ENCODE measurements around the gene NQO2. TPM values are rescaled to one million over a fixed set of nuclear protein-coding genes. Genes with fewer than 3 reads are reported as not detected.
"Not testable (repeated sequence)": the region's sequence is repeated elsewhere in the genome, so short reads cannot be mapped to it uniquely, and the experiment has no call there.

Gene NQO2
- total and polyA plus RNA-seq, 3 donors from 2014 or later = 9.5 to 35.6 (median 16.8) TPM

DNA sequence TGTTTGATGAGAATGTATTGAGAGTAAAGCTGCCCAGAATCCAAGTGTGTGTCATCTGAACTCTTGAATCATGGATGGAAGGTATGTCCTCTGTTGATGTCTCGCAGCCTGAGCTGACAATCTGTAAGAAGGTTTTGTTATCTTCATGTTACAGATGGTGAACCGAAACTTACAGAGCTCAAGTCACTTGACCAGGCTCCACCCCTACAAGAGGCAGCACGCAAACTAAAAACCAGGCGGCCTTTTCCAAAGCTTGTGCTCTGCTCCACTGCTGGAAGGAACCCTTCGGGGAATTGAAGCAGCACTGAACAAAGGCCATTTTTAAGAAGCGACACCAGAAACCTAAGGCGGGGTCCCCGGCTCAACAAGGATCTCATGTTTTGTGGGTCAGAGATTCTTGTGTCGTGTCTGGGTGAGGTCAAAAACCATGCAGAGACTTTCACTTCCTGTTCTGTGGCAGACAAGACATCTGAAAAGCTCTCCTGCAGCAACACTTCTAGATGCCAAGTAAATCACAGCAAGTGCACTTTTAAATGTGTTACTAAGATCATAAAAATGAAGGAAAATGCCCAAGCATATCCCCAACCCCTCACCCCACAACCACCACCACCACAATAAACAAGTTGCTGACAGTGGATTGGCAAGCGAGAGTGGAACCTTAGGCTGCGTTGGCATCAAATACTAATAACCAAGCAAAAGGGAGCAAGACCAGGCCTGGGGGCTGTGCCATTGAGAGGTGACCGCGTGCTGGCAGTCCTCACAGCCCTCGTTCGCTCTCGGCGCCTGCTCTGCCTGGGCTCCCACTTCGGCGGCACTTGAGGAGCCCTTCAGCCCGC is 27.3 kb downstream of the NQO2 start:
- Histone ChIP-seq H3K4me1 (peaks cover 17% of the 10 kb centered on the region), H3K9me3 (no peaks in the 10 kb centered on the region), H3K4me3 (peak overlapping the region in 1 of 2 donors; percentile 32), H3K27me3 (no peaks in the 10 kb centered on the region), H3K36me3 (ENCODE audit: low read depth, missing control alignments) (no peaks in the 10 kb centered on the region), H3K27ac (no peak overlapping the region)
- WGBS, 2 donors = 77 to 83% methylated on average over 11 to 19 of the region's 20 CpGs
- DNase-seq = no peak
- TF ChIP-seq POLR2A (IDR thresholded peaks at IDR 0.05) = no peak
- TF ChIP-seq, protein P1, sequence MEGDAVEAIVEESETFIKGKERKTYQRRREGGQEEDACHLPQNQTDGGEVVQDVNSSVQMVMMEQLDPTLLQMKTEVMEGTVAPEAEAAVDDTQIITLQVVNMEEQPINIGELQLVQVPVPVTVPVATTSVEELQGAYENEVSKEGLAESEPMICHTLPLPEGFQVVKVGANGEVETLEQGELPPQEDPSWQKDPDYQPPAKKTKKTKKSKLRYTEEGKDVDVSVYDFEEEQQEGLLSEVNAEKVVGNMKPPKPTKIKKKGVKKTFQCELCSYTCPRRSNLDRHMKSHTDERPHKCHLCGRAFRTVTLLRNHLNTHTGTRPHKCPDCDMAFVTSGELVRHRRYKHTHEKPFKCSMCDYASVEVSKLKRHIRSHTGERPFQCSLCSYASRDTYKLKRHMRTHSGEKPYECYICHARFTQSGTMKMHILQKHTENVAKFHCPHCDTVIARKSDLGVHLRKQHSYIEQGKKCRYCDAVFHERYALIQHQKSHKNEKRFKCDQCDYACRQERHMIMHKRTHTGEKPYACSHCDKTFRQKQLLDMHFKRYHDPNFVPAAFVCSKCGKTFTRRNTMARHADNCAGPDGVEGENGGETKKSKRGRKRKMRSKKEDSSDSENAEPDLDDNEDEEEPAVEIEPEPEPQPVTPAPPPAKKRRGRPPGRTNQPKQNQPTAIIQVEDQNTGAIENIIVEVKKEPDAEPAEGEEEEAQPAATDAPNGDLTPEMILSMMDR (IDR thresholded peaks at IDR 0.05) = no peak
- intact Hi-C loops (cut with DNase I; ENCODE audit: low total_unique reads) = no loop called here

DNA sequence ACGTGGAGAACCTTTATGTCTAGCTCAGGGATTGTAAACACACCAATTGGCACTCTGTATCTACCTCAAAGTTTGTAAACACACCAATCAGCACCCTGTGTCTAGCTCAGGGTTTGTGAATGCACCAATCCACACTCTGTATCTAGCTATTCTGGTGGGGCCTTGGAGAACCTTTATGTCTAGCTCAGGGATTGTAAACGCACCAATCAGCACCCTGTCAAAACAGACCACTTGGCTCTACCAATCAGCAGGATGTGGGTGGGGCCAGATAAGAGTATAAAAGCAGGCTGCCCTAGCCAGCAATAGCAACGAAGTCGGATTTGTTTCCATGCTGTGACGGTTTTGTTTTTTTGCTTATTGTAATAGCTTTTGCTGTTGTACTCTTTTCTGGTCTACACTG is 28.5 kb downstream of the NQO2 start:
- intact Hi-C loops (cut with DNase I; ENCODE audit: low total_unique reads) = not testable (repeated sequence)
- 58% methylated on average over 4 to 5 of the region's 5 CpGs for WGBS, 2 donors

DNA sequence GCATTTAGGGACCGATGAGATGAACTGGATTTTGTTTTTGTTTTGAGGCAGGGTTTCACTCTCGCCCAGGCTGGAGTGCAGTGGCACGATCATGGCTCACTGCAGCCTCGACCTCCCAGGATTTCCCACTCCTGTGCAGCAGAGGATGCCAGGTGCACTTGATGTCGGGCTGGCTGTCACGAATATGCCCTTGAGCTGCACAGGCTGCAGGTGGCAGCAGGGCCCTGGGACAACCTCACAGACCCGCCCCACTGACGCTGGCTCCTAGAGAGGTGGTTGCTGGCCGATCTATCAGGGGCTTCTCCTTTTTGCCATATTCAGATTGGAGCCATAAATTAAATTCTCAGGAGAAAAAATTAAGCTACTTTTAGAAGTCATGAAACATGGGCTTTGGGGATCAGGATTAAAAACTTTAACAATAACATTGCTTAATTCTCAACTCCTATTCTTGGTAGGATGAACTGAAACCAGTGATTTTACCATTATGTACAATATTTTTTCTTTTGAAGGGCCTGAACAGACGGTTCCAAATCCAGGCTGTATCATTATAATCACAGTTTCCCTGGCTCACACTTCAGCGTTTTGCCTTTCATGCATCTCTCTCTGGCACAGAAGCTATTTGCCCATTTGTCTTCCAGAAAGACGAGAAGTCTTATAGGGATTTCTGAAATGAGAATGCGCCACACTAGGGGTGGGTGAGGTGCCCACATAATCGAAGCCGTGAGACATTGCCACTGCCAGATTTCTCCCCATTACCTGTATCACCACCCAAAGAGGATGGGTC is 32.4 kb downstream of the NQO2 start:
- Histone ChIP-seq H3K4me3 (no peak overlapping the region), H3K9me3 (no peaks in the 10 kb centered on the region), H3K36me3 (ENCODE audit: low read depth, missing control alignments) (no peaks in the 10 kb centered on the region), H3K27me3 (no peaks in the 10 kb centered on the region), H3K27ac (no peak overlapping the region), H3K4me1 (no peaks in the 10 kb centered on the region)
- DNase-seq = no peak
- 80 to 82% methylated on average over 12 to 15 of the region's 15 CpGs for WGBS, 2 donors
- intact Hi-C loops (cut with DNase I; ENCODE audit: low total_unique reads) = no loop called here
- TF ChIP-seq, protein P1 (IDR thresholded peaks at IDR 0.05) = no peak
- no peak for TF ChIP-seq POLR2A (IDR thresholded peaks at IDR 0.05)

More for the DNA sequence above, 28.5 kb downstream of the NQO2 start:
- DNase-seq = peak; percentile 66
- H3K36me3 ChIP-seq (ENCODE audit: low read depth, missing control alignments); H3K4me3 ChIP-seq; H3K27me3 ChIP-seq; H3K9me3 ChIP-seq; H3K27ac ChIP-seq: not testable (repeated sequence)
- peak; percentile 8 for TF ChIP-seq POLR2A (IDR thresholded peaks at IDR 0.05)
- H3K4me1 ChIP-seq = peaks cover 11% of the 10 kb centered on the region

DNA sequence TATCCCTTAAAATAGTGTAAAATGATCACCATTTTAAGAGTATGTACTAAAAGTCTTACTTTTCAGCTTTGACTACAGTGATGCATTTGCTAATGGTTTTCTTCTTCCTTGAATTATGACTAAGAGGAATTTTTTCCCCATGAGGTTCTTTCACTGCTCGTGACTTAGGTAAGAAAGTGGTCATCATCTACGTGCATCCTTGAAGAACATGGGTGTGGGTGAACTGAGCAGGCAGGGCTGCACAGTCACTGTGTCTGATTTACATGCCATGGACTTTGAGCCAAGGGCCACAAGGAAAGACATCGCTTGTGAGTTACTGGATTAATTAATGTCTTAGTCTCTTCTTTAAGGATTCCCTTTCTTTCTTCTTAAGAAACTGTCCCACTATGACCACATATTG is 33.3 kb downstream of the NQO2 start:
- DNase-seq = no peak
- 92 to 98% methylated on average over 3 of the region's 3 CpGs for WGBS, 2 donors
- intact Hi-C loops (cut with DNase I; ENCODE audit: low total_unique reads) = no loop called here
- Histone ChIP-seq H3K4me3 (no peak overlapping the region), H3K36me3 (ENCODE audit: low read depth, missing control alignments) (no peaks in the 10 kb centered on the region), H3K27me3 (no peaks in the 10 kb centered on the region), H3K27ac (no peak overlapping the region), H3K4me1 (no peaks in the 10 kb centered on the region), H3K9me3 (no peaks in the 10 kb centered on the region)
- TF ChIP-seq, protein P1 (IDR thresholded peaks at IDR 0.05) = no peak
- no peak for TF ChIP-seq POLR2A (IDR thresholded peaks at IDR 0.05)

DNA sequence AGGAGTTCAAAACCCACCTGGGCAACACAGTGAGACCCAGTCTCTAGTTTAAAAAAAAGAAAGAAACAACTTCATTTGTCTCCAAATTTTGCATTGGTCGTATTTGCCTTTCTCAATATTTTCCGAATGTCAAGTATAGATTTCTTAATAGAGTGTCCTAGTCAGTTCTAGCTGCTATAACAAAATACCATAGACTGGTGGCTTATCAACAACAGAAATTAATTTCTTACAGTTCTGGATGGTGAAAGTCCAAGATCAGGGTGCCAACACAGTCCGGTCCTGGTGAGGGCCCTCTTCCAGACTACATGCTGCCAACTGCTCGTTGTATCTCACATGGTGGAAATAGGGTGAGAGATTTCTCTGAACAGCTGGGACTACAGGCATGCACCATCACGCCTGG is 34.0 kb downstream of the NQO2 start:
- no peaks in the 10 kb centered on the region for H3K27me3 ChIP-seq
- intact Hi-C loops (cut with DNase I; ENCODE audit: low total_unique reads) = no loop called here
- TF ChIP-seq, protein P1 (IDR thresholded peaks at IDR 0.05) = no peak
- no peak for TF ChIP-seq POLR2A (IDR thresholded peaks at IDR 0.05)
- DNase-seq = no peak
- no peak overlapping the region for H3K27ac ChIP-seq
- H3K36me3 ChIP-seq (ENCODE audit: low read depth, missing control alignments) = no peaks in the 10 kb centered on the region
- H3K4me1 ChIP-seq = no peaks in the 10 kb centered on the region
- H3K9me3 ChIP-seq = no peaks in the 10 kb centered on the region
- no peak overlapping the region for H3K4me3 ChIP-seq
- 87 to 96% methylated on average over 5 of the region's 5 CpGs for whole genome bisulfite sequencing, 2 donors

Measured in testis (tissue), 3 donors.